GM21717 (cell line): Measurements from ENCODE around the gene ZP3.
"Not testable (repeated sequence)": the region's sequence is repeated elsewhere in the genome, so short reads cannot be mapped to it uniquely, and the experiment has no call there.

Experiments used
- ATAC-seq: cut with Tn5 transposase; IDR thresholded peaks from one replicate; pipeline ENCODE4 v1.9.1; 2021; ENCODE audit warnings: mild to moderate bottlenecking, moderate library complexity; ENCODE audit not compliant: unreplicated experiment

ZP3 gene

DNA sequence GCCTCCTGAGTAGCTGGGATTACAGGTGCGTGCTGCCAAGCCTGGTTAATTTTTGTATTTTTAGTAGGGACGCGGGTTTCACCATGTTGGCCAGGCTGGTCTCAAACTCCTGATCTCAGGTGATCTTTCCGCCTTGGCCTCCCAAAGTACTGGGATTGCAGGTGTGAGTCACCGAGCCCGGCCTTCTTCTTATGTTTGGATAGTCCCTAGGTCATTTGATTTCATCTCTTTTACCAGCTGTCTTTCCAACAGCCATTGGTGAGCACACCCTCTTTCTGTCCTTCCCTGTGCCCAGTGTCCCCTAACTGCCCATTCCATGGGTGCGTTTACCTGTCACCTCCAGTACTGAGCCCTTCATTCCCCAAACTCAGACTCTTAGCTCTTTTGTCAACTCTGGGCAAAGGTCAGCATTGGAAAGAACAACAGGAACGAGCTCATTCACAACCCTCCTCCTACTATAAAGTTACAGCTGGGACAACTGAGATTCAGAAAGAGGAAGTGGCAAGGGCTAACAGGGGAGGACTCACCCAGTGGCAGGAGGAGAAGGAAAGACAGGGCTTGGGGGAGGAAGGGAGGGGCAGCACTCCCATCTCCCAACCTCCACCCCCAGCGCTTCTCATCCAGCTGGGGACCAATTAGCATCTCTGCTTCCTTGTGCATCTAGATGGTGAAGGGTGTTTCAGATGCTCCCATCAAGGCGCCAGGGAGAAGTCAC lies 20.8 kb upstream of the ZP3 start:
- no peak for ATAC-seq

DNA sequence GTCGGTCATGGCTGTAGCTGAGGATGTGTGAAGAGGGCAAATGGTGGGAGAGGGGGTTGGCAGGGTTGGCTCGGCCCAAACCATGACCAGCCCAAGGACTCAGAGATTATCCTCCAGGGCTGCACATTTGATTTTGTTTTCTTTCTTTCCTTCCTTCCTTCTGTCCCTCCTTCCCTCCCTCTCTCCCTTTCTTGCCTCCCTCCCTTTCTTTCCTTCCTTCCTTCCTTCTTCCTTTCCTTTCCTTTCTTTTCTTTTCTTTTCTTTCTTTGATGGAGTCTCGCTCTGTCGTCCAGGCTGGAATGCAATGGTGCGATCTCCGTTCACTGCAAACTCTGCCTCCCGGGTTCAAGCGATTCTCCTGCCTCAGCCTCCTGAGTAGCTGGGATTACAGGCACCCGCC lies 19.0 kb upstream of the ZP3 start:
- ATAC-seq: no peak

DNA sequence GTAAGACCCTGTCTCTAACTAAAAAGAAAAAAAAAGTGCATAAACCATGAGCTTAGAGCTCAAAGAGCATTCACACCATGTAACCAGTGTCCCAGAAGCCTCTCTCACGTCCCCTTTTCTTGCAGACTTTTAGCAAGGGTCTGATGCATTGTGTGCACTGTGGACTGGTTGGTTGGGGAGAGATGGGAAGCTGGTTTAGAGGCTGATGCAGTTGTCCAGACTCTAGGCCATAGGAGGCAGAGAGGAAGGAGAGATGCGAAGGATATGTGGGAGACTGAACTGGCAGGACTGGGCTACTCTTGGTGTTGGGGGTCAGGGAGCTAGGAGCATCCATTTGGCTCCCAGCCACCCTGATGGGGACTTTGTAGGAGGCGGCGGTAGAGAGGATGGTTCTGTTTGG lies 17.0 kb upstream of the ZP3 start:
- no peak for ATAC-seq

DNA sequence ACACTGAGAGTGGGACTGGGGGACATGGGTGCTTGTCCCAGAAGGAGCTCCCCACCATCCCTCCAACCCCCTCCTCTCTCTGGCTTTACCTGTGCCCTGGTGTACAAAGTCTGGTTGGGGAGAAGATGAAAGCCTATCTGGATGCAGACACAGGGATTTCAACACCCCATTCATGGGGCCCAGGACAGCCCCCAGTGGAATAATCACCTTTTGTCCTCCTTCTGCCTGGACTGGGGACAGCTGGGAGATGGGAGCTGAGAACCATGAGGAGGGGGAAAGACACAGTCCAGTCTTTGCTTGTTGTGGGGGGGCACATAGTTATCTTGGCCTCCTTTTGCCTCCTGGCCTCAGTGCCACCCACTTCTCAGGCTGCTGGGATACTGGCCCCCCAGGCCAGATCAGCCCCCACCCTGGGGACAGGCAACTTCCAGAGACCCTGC lies 16.6 kb upstream of the ZP3 start:
- ATAC-seq: no peak

DNA sequence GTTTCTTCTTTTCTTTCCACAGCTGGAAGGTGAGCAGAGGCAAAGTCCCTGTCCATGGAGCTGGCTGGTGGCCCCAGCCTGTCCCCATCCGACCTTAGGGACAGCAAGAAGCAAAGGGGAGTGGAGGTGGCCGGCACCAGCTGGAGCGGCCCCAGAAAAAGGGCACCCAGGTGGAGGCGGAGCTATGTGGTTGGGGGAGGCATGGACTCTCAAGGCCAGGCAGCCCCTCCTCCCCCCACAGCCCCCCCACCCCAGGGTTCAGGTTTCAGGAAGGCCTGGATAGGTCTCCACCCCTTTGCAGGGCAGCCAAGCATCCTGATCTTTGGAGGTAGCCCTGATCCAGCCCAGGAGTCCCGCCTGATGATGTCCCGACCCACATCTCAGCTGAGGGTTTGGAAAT lies 15.2 kb upstream of the ZP3 start, which contains the start of gene SSC4D:
SSC4D (minus strand) TSS at position 161 of the 400 bp plus-strand sequence. CDS start 5,258 bp downstream, outside the sequence.
- no peak for ATAC-seq

DNA sequence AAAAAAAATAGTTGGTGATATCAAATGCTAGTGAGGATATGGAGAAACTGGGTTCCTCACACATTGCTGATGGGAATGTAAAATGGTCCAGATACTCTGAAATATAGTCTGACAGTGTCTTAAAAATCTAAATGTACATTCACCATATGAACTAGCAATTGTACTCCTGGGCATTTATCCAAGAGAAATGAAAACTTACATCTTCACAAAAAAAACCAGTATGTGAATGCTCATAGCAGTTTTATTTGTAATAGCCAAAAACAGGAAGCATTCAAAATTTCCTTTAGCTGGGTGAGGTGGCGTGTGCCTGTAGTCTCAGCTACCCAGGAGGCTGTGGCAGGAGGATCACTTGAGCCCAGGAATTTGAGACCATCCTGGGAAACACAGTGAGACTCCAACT lies 13.1 kb upstream of the ZP3 start:
- ATAC-seq: no peak

DNA sequence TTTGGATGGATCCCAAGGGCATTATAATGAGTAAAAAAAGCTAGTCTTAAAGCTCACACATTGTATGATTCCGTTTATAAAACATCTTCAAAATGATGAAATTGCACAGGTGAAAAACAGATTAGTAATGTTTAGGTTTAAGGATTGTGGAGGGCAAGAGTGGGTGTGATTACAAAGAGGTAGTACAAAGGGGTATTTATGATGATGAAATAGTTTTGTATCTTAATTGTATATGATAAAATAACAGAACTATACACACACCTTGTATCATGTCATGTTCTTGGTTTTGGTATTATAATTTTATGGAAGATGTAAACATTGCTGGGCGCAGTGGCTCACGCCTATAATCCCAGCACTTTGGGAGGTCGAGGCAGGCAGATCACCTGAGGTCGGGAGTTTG lies 12.5 kb upstream of the ZP3 start:
- no peak for ATAC-seq

DNA sequence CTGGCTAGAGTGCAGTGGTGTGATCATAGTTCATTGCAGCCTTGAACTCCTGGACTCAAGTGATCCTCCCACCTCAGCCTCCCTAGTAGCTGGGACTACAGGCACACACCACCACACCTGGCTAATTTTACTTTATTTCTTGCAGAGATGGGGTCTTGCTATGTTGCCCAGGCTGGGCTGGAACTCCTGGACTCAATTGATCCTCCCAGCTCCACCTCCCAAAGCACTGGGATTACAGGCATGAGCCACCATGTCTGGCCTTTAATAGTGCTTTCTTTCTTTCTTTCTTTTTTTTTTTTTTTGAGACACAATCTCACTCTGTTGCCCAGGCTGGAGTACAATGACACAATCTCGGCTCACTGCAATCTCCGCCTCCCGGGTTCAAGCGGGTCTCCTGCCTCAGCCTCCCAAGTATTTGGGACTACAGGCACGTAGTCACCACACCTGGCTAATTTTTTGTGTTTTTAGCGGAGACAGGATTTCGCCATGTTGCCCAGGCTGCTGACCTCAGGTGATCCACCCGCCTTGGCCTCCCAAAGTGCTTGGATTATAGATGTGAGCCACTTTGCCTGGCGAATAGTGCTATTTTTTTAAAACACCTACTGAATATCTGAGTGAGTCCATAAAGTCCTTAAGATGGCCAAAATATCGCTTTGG lies 7.0 kb upstream of the ZP3 start:
- ATAC-seq: not testable (repeated sequence)

DNA sequence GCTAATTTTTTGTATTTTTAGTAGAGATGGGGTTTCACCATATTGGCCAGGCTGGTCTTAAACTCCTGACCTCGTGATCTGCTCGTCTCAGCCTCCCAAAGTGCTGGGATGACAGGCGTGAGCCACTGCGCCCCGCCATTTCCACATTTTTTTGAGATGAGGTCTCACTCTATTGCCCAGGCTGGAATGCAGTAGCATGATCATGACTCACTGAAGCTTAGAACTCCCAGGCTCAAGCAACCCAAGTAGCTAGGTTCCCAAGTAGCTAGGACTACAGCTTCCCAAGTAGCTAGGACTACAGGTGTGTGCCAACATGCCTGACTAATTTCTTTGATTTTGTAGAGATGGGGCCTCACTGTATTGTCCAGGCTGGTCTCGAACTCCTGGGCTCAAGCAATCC lies 3.7 kb upstream of the ZP3 start:
- not testable (repeated sequence) for ATAC-seq

DNA sequence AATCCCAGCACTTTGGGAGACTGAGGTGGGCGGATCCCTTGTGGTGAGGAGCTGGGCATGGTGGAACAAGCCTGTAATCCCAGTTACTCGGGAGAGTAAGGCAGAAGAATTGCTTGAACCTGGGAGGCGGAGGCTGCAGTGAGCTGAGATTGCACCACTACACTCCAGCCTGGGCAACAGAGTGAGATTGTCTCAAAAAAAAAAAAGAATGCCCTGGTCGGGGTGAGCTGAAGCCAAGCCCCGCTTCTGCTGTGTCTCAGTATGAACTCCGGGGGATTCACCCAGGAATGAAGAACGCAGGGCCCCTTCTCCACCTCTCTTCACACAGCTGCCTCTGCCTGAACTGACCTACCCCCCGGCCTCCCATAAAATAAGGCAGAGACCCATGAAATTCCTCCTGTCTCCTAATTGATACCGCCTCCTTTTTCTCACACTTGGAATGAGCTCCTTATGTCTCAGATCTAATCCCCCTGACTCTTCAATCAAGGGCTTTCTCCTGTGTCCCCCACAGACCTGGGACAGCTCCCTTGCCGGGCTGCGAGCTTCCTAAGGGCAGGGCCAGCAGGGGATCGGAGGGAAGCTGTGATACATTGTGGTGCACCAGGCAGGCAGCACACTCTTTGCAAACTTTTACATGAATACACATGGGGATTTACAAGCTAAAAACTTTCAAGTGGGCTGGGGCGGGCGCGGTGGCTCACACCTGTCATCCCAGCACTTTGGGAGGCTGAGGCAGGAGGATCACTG lies 911 bp upstream of the ZP3 start:
- no peak for ATAC-seq

DNA sequence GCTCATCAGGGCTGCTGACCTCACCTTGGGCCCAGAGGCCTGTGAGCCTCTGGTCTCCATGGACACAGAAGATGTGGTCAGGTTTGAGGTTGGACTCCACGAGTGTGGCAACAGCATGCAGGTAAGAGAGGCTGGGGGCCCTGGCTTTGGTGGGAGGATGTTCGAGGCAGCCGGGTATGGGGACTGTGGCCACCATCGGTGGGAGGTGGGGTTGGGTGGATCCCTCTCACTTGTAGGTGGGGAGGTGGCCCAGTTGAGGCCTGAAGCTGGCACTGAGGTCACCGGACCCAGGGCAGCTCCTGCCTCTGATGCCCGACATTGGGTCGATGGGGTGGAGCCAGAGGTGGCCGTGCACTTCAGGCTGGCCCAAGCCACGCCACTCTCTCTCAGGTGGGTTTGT lies 406 bp downstream of the ZP3 start:
- no peak for ATAC-seq

DNA sequence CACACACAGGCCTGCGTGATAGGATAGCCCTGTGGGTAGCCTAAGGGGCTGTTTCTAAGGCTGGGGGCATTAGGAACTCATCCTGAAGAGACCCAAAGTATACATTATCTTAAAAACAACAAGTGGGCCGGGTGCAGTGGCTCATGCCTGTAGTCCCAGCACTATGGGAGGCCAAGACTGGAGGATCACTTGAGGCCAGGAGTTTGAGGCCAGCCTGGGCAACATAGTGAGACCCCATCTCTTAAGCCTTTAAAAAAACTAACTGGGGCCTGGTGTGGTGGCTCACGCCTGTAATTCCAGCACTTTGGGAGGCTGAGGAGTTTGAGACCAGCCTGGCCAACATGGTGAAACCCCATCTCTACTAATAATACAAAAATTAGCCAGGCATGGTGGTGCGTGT lies 808 bp downstream of the ZP3 start:
- ATAC-seq: not testable (repeated sequence)

DNA sequence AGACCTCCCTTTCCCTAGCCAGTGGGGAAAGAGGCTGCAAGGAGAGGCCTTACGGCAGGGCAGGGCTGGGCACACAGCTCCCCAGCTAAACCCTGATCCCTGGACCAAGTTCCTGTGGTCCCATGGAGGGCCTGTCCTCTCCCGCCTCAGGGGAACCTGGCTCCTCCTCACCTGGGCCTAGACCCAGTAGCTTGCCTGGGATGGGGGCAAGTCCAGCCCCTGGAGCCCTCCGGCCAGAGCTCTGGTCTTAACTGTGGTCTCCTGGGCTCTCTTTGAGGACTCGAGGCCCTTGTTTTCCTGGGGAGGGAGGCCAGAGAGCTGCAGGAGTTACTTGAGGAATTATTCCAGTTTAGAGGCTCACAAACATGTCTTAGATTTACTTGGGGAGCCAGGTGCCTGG lies 1.5 kb downstream of the ZP3 start:
- no peak for ATAC-seq

DNA sequence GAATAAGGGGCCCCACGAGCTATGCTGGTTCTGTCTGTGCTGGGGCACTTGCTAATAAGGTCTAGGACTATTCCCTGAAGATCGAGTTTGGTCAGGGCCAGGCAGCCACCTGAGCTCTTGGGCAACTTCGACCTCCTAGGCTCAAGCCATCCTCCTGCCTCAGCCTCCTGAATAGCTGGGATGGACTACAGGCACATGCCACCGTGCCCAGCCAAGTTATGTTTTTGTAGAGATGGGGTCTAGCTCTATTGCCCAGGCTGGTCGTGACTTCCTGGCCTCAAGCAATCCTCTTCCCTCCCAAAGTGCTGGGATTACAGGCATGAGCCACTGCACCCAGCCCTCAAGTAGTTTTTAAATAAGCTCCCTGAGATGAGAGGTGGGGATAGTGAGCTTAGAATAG lies 2.9 kb downstream of the ZP3 start:
- no peak for ATAC-seq

DNA sequence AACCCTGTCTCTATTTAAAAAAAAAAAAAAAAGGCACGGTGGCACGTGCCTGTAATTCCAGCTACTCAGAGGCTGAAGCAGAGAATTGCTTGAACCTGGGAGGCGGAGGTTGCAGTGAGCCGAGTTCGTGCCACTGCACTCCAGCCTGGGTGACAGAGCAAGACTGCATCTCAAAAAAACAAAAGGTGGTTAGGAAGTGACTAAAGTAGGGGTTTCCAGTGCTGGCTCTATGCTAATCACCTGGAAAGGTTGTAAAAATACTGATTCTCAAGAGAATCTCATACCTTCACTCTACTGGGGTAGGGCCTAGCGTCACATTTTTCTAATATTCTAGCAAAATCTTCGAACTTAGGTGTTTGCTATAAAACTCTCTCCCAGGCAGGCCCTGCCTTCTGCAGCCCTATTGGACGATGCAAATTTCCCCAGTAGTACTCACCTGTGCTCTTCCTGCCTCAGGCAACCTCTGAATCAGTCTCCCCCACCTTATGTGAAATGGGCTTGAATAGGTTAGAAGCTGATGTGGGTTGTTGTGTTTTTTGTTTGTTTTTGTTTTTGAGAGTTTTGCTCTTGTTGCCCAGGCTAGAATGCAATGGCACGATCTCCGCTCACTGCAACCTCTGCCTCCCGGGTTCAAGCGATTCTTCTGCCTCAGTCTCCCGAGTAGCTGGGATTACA lies 3.5 kb downstream of the ZP3 start:
- no peak for ATAC-seq

DNA sequence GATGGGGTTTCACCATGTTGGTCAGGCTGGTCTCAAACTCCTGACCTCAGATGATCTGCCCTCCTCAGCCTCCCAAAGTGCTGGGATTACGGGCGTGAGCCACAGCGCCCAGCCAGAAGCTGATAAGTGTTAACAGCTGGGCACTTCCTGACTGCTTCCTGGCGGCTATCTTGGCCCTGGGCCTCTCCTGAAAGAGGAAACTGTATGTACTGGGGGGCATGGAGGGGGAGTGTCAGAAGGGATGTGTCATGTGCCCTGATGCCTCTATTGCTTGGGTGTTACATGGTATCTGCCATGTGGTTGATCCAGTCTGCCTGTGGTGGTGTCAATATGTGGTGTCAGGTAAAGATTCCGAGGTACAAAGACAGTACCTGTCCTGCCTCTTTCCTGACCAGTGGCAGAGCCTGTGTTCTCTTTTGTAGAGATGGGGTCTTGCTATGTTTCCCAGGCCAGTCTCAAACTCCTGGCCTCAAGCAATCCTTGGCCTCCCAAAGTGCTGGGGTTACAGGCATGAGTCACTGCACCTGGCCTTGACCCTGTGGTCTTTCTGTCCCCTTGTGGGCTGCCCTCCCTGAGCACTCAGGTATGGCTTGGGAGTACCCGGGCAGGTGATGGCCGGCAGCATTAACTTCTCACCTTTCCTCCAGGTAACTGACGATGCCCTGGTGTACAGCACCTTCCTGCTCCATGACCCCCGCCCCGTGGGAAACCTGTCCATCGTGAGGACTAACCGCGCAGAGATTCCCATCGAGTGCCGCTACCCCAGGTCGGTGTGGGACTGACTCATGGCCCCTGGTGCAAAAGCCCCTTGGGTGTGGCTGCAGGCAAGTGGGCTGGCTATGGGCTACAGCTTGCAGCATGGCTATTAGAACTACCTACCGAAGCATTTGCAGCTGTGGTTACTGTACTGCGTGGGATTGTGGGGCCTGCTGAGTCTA lies 4.4 kb downstream of the ZP3 start:
- ATAC-seq: no peak

DNA sequence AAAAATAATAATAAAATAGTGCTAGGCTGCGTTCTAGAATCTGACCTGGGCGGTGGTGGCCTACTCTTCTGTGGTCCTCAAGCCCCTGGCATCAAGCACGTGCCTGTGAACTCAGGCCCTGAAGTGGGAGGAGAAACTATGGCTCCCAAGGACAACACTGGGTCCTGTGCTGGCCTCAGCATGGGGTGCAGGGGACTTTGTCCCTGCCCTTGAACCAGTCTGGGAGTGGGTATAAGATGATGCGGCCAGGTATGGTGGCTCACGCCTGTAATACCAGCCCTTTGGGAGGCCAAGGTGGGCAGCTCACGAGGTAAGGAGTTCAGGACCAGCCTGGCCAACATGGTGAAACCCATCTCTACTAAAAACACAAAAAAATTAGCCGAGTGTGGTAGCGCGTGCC lies 5.5 kb downstream of the ZP3 start:
- no peak for ATAC-seq

DNA sequence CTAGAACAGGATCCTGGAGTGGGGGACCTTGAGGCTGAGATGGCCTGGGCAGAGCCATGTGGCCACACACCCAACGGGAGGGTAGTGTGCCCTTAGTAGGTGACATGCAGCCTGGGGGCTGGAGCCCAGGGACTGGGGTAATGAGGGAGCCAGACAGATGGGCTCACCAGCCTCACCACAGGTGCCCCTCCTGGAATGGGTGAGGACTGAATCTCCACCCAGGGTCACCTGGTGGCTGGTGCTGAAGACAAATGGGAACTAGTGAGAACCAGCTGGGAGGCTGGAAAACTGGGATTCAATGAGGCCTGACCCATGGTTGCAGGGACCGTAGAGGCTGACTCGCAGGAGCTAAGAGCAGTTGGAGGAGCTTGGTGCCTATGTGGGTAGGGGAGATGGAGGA lies 6.1 kb downstream of the ZP3 start:
- no peak for ATAC-seq

DNA sequence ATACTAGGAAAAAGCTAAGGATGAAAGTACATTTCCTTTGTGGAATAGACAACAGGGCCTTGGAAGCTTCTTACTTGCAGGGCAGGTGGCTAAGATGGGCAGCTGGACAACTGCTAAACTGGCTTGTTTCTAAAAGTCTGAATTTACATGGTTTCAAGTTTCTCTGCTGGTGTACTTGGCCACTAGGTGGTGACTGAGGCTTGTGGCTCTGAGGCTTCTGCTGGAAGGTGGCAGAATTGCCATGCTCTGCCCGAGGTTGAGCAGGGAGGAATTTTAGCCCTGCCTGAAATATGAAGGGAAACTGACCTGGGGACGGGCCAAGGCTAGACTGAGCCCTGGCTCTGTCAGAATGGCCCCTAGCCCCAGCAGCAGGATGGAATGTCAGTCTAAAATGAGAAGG lies 13.1 kb downstream of the ZP3 start:
- not testable (repeated sequence) for ATAC-seq
